SK-N-SH treated with all-trans-retinoic acid at 6 μM for 48 hours (cell line): ENCODE measurements around the gene CATSPERD.

Experiments
- ARNTL ChIP-seq: fragments of 450-650 bp; formaldehyde crosslinking; IDR thresholded peaks from 2 replicates; pipeline ENCODE4 v1.5.0; 2020; ENCODE audit warnings: low read depth, mild to moderate bottlenecking, moderate library complexity, borderline replicate concordance
- BACH2 ChIP-seq: fragments of 250-450 bp; sonication (Bioruptor Pico); IDR thresholded peaks from 2 replicates; pipeline ENCODE4 v1.9.0; 2021; ENCODE audit warnings: mild to moderate bottlenecking, borderline replicate concordance
- GLIS3 ChIP-seq: fragments of 250-450 bp; sonication (Bioruptor Pico); IDR thresholded peaks from 2 replicates; pipeline ENCODE4 v1.5.0; 2020; ENCODE audit warnings: mild to moderate bottlenecking, moderate library complexity
- POU6F1 ChIP-seq: fragments of 250-450 bp; sonication (Bioruptor Pico); IDR thresholded peaks from 2 replicates; pipeline ENCODE4 v1.8.0; 2021; ENCODE audit warnings: low read depth, mild to moderate bottlenecking, moderate library complexity, borderline replicate concordance
- ZNF70 ChIP-seq: fragments of 450-650 bp; formaldehyde crosslinking; IDR thresholded peaks from 2 replicates; pipeline ENCODE4 v1.5.0; 2020; ENCODE audit warnings: mild to moderate bottlenecking, moderate library complexity

DNA sequence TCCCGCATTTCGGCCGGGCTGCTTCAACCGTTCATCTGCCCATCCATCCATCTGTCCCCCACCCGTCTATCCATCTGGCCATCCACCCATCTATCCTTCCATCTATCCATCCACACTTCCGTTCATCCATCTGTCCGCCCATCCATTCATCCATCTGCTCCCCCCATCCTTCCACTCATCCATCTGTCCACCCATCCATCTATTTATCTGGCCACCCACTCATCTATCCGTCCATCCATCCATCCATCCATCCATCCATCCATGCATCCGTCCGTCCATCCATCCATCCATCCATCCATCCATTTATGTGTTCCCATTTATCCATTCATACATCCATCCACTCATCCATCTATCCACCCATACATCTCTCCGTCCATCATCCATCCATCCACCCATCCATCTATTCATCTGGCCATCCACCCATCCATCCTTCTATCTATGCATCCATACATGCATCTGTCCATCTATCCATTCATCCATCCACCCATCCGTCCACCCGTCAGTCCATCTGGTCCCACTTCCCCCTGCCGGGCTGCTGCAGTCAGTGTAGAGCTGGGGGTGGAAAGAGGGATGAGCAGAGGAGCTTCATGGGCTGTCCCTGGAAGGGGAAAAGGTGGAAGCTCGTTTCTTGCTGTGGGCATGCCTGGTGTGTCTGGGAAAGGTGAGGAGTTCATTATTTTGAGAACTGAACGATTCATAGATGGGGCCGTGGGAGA lies 38.9 kb upstream of the CATSPERD start:
- TF ChIP-seq POU6F1 (CRISPR knock-in tag): no peak
- no peak for TF ChIP-seq ARNTL (CRISPR knock-in tag)
- no peak for TF ChIP-seq GLIS3 (CRISPR knock-in tag)
- TF ChIP-seq ZNF70 (CRISPR knock-in tag): no peak
- no peak for TF ChIP-seq BACH2 (CRISPR knock-in tag)
